Mesenchymal stem cell (in vitro differentiated cells and primary cell): ENCODE results near the gene SESN1.

Experiments used
- DNase-seq: peaks from one replicate; pipeline ENCODE4 v3.0.0-alpha.2; 2013
- H2AFZ ChIP-seq: one replicate; pipeline ENCODE4 v1.6.1; 2013; ENCODE audit warnings: low read depth, mild to moderate bottlenecking, control low read depth, inconsistent platforms, low read length, moderate library complexity
- H2AK5ac ChIP-seq: 2 replicates; pipeline ENCODE4 v1.6.1; 2013; ENCODE audit warnings: low read length, moderate library complexity, mild to moderate bottlenecking, inconsistent platforms; ENCODE audit not compliant: severe bottlenecking
- H2BK120ac ChIP-seq: one replicate; pipeline ENCODE4 v1.6.1; 2013; ENCODE audit warnings: low read depth, mild to moderate bottlenecking, inconsistent platforms, low read length, moderate library complexity
- H2BK12ac ChIP-seq, 2 experiments: one replicate each; pipeline ENCODE4 v1.6.1; 2013; ENCODE audit warnings: inconsistent platforms in 2 of 2, low read length in 2 of 2, mild to moderate bottlenecking in 2 of 2, moderate library complexity in 2 of 2, control low read depth in 1 of 2
- H2BK15ac ChIP-seq: one replicate; pipeline ENCODE4 v1.6.1; 2013; ENCODE audit warnings: mild to moderate bottlenecking, low read depth, inconsistent platforms; ENCODE audit not compliant: poor library complexity, severe bottlenecking
- H2BK5ac ChIP-seq: 2 replicates; pipeline ENCODE4 v1.6.1; 2013; ENCODE audit warnings: low read depth, mild to moderate bottlenecking, low read length, control low read depth, inconsistent platforms; ENCODE audit not compliant: poor library complexity, severe bottlenecking
- H3K14ac ChIP-seq, 2 experiments: one replicate each; pipeline ENCODE4 v1.6.1; 2013; ENCODE audit warnings: inconsistent platforms in 2 of 2, low read length in 2 of 2, control low read depth in 1 of 2, mild to moderate bottlenecking in 1 of 2, moderate library complexity in 1 of 2
- H3K18ac ChIP-seq, 2 experiments: one replicate each; pipeline ENCODE4 v1.6.1; 2013; ENCODE audit warnings: inconsistent platforms in 2 of 2, low read length in 2 of 2, control low read depth in 1 of 2, low read depth in 1 of 2, mild to moderate bottlenecking in 1 of 2
- H3K23ac ChIP-seq, 2 experiments: one replicate each; pipeline ENCODE4 v1.6.1; 2013; ENCODE audit warnings: inconsistent platforms in 2 of 2, low read length in 2 of 2, mild to moderate bottlenecking in 2 of 2, moderate library complexity in 2 of 2, control low read depth in 1 of 2
- H3K27ac ChIP-seq: 2 replicates; pipeline ENCODE4 v1.5.1; 2013; ENCODE audit warnings: mild to moderate bottlenecking, moderate library complexity, low read length, control low read depth, inconsistent platforms; ENCODE audit not compliant: poor library complexity, severe bottlenecking
- H3K27me3 ChIP-seq, 2 experiments: 2 replicates each; pipeline versions ENCODE4 v1.6.1 to v1.7.0; 2013; ENCODE audit warnings: low read length in 2 of 2, mild to moderate bottlenecking in 2 of 2, moderate library complexity in 2 of 2, control low read depth in 1 of 2, inconsistent platforms in 1 of 2; ENCODE audit not compliant: control insufficient read depth in 1 of 2, insufficient read depth in 1 of 2
- H3K36me3 ChIP-seq, 2 experiments: 2 replicates each; pipeline versions ENCODE4 v1.6.1 to v1.7.0; 2013; ENCODE audit warnings: low read length in 2 of 2, control low read depth in 1 of 2, inconsistent platforms in 1 of 2, low read depth in 1 of 2, mild to moderate bottlenecking in 1 of 2; ENCODE audit not compliant: insufficient read depth in 2 of 2, control insufficient read depth in 1 of 2
- H3K4ac ChIP-seq, 2 experiments: one replicate each; pipeline ENCODE4 v1.6.1; 2013; ENCODE audit warnings: inconsistent platforms in 2 of 2, low read length in 2 of 2, mild to moderate bottlenecking in 2 of 2, moderate library complexity in 2 of 2, control low read depth in 1 of 2, low read depth in 1 of 2
- H3K4me1 ChIP-seq: 2 replicates; pipeline ENCODE4 v1.6.1; 2013; ENCODE audit warnings: low read depth, low read length, control low read depth; ENCODE audit not compliant: control insufficient read depth, insufficient read depth
- H3K4me2 ChIP-seq: 2 replicates; pipeline ENCODE4 v1.6.1; 2013; ENCODE audit warnings: low read length, mild to moderate bottlenecking, inconsistent platforms; ENCODE audit not compliant: poor library complexity, severe bottlenecking
- H3K4me3 ChIP-seq, 2 experiments: 2 replicates each; pipeline versions ENCODE4 v1.5.1 to v1.7.0; 2013; ENCODE audit warnings: low read length in 2 of 2, mild to moderate bottlenecking in 2 of 2, control low read depth in 1 of 2, low read depth in 1 of 2; ENCODE audit not compliant: insufficient read depth in 1 of 2
- H3K79me1 ChIP-seq: replicated peaks from 2 replicates; pipeline ENCODE4 v1.6.1; 2013; ENCODE audit warnings: mild to moderate bottlenecking, control low read depth, low read length, inconsistent platforms; ENCODE audit not compliant: poor library complexity, severe bottlenecking
- H3K9ac ChIP-seq: 2 replicates; pipeline ENCODE4 v1.7.0; 2013; ENCODE audit warnings: mild to moderate bottlenecking, low read length, moderate library complexity
- H3K9me3 ChIP-seq: 2 replicates; pipeline ENCODE4 v1.7.0; 2013; ENCODE audit warnings: mild to moderate bottlenecking, low read length; ENCODE audit not compliant: control insufficient read depth
- H4K8ac ChIP-seq: one replicate; pipeline ENCODE4 v1.6.1; 2013; ENCODE audit warnings: inconsistent platforms, mild to moderate bottlenecking, low read length, moderate library complexity
- H4K91ac ChIP-seq: one replicate; pipeline ENCODE4 v1.6.1; 2013; ENCODE audit warnings: mild to moderate bottlenecking, low read length, inconsistent platforms
- WGBS: methylation state at CpG from one replicate; pipeline ENCODE4 v1.1.7; 2013; ENCODE audit warnings: mixed read lengths; 5-methylcytosine and 5-hydroxymethylcytosine counted together

The SESN1 gene

GRCh38 chr6:108966855-108967755 is 127.5 kb downstream of the SESN1 start:
- WGBS = 69% methylated on average over 10 of the region's 12 CpGs
- H2AFZ ChIP-seq = peak overlapping the region; percentile 7
- H2BK12ac ChIP-seq = no peak overlapping the region
- no peak overlapping the region for H3K4me3 ChIP-seq
- no peak overlapping the region for H3K4ac ChIP-seq
- peak overlapping the region; percentile 17 for H3K4me2 ChIP-seq
- H2AK5ac ChIP-seq = no peak overlapping the region
- no peaks in the 10 kb centered on the region for H3K9me3 ChIP-seq
- H4K91ac ChIP-seq = no peak overlapping the region
- H3K14ac ChIP-seq = no peak overlapping the region
- H3K9ac ChIP-seq = no peak overlapping the region
- no peak overlapping the region for H3K27ac ChIP-seq
- H3K36me3 ChIP-seq = no peaks in the 10 kb centered on the region
- H3K79me1 ChIP-seq = no peaks in the 10 kb centered on the region
- H4K8ac ChIP-seq = no peak overlapping the region
- no peaks in the 10 kb centered on the region for H3K27me3 ChIP-seq
- H3K18ac ChIP-seq = no peak overlapping the region
- H2BK120ac ChIP-seq = no peak overlapping the region
- no peak overlapping the region for H3K23ac ChIP-seq
- H2BK15ac ChIP-seq = no peak overlapping the region
- peaks cover 7% of the 10 kb centered on the region for H3K4me1 ChIP-seq
- H2BK5ac ChIP-seq = no peak overlapping the region
- DNase-seq = peak; percentile 51

GRCh38 chr6:108966251-108966650 is 128.4 kb downstream of the SESN1 start:
- Histone ChIP-seq H3K14ac (no peak overlapping the region), H2BK12ac (no peak overlapping the region)

GRCh38 chr6:108961985-108962384 is 132.7 kb downstream of the SESN1 start:
- Histone ChIP-seq H2BK12ac (no peak overlapping the region), H4K91ac (no peak overlapping the region), H2AFZ (no peak overlapping the region), H2BK5ac (no peak overlapping the region), H3K4me1 (peaks cover 3% of the 10 kb centered on the region), H3K27ac (no peak overlapping the region), H3K18ac (no peak overlapping the region), H3K9me3 (no peaks in the 10 kb centered on the region), H2BK120ac (no peak overlapping the region), H4K8ac (no peak overlapping the region), H2AK5ac (no peak overlapping the region), H3K79me1 (no peaks in the 10 kb centered on the region), H3K4ac (no peak overlapping the region), H3K23ac (no peak overlapping the region), H3K4me3 (no peak overlapping the region), H3K9ac (peak overlapping the region; percentile 69), H2BK15ac (no peak overlapping the region), H3K14ac (no peak overlapping the region), H3K27me3 (no peaks in the 10 kb centered on the region), H3K36me3 (no peaks in the 10 kb centered on the region), H3K4me2 (no peak overlapping the region)
- DNase-seq = no peak
- 92% methylated on average over 3 of the region's 6 CpGs for WGBS

More at GRCh38 chr6:108966251-108966650, 128.4 kb downstream of the SESN1 start:
- Histone ChIP-seq H3K4ac (no peak overlapping the region), H3K18ac (no peak overlapping the region), H3K23ac (no peak overlapping the region), H3K4me3 (no peak overlapping the region), H3K9ac (no peak overlapping the region), H2AFZ (no peak overlapping the region), H3K79me1 (no peaks in the 10 kb centered on the region), H3K27ac (no peak overlapping the region), H3K36me3 (no peaks in the 10 kb centered on the region), H3K4me1 (peaks cover 7% of the 10 kb centered on the region), H2AK5ac (no peak overlapping the region), H2BK5ac (no peak overlapping the region), H3K9me3 (no peaks in the 10 kb centered on the region), H2BK15ac (no peak overlapping the region), H4K8ac (no peak overlapping the region), H3K27me3 (no peaks in the 10 kb centered on the region), H3K4me2 (no peak overlapping the region), H4K91ac (no peak overlapping the region), H2BK120ac (no peak overlapping the region)
- DNase-seq = no peak
- 89% methylated on average over 5 of the region's 5 CpGs for WGBS

GRCh38 chr6:108961077-108961476 is 133.6 kb downstream of the SESN1 start:
- H2BK5ac ChIP-seq = no peak overlapping the region
- no peak overlapping the region for H3K27ac ChIP-seq

More at GRCh38 chr6:108961077-108961476, 133.6 kb downstream of the SESN1 start:
- Histone ChIP-seq H4K91ac (no peak overlapping the region), H3K27me3 (no peaks in the 10 kb centered on the region), H4K8ac (no peak overlapping the region), H2BK120ac (no peak overlapping the region), H3K14ac (no peak overlapping the region), H3K9me3 (no peaks in the 10 kb centered on the region), H2AFZ (no peak overlapping the region), H2BK12ac (no peak overlapping the region), H2BK15ac (no peak overlapping the region), H3K23ac (no peak overlapping the region), H3K9ac (peak overlapping the region; percentile 69), H2AK5ac (no peak overlapping the region), H3K4me2 (no peak overlapping the region), H3K4me3 (no peak overlapping the region), H3K79me1 (no peaks in the 10 kb centered on the region), H3K18ac (no peak overlapping the region), H3K4ac (no peak overlapping the region), H3K36me3 (no peaks in the 10 kb centered on the region), H3K4me1 (no peaks in the 10 kb centered on the region)
- 94% methylated on average over 14 of the region's 14 CpGs for WGBS
- DNase-seq = no peak
